NCI-H748 (cell line): ENCODE results near the gene NDUFB8.

ENCODE experiments used
- DNase-seq: peaks from one replicate; lab custom pipeline; 2025; ENCODE audit not compliant: unreplicated experiment; lab: John Stamatoyannopoulos, UW

Gene NDUFB8

DNA sequence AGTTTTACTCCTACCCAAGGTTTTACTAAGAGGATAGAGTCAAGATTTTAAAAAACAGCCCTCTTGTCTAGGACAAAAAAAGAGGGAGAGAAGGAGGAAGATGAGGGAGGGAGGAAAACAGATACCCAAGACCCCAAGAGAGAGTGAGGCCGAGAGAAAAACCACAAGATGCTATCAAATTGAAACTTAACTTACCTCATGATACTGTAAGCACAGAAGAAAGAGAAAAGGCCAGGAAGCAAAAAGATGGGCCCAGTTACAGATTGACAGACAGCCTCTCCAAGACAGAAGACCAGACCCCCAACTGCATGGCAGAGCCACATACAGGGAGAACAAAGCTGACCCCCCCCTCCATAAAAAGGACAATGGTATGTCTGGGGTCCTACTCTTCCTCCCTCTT is 21.4 kb downstream of the NDUFB8 start:
- DNase-seq, result no peak

DNA sequence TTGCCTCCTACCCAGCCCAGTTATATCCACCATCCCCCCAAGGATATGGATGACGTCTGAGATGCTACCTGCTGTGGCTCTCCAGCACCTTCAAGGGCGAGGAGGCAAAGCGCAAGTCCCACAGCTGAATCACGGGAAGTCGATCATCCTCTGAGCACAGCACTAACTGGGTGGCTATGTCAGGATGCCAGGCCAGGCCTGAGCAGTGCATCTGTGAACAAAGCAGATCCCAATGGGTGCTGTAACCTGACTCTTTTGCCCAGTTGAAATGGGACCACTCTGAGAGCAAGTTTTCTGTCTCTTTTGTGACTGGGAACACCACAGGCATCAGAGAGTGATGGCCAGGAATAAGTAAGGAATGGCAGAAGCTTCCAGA is 22.3 kb downstream of the NDUFB8 start:
- no peak for DNase-seq

DNA sequence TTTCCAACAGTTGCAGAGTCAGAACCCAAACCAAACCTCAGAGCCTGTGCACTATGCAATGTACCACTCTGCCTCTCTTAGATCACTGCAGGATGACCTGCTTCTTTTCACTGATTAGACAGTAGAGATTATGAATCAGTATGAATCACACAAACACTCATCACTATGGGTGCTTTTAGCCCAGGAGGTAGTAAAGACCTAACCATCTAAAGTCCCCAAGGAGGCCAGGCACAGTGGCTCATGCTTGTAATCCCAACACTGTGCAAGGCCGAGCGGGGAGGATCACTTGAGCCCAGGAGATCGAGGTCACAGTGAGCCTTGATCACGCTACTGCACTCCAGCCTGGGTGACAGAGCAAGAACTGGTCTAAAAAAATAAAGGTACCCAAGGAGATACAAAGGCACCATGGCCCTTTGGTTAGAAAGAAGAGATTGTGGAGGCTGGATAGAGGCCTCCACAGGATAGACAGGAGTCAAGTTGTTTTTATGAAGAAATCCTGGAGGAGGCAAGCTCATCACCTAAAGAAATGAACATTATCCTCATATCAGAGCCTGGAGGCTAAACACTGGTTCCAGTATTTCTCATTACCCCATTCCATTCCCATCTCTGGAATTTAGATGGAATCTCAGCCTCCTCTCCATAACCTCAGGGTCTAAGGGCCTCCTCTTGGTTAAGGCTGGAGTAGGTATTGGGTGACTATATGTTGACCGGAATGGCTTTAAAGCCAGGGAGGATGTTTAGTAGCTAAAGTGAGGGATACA is 22.9 kb downstream of the NDUFB8 start:
- no peak for DNase-seq

DNA sequence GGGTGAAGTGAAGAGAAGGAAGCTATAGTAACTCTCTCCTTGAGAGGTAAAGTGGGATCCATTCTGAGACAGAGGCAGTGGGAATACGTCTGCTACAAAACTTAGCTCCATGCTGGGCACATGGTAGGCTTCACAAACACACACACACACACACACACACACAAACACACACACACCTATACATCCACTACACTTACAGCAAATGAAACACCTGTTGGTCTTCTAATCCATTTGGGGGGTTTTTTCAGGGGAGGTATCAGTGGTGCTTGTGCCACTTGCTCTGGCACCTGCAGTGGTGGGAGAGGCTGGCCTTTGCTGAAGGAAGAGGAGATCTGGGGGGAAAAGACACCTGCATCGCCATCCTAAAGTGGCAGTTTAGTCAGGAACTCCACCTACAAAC is 24.5 kb downstream of the NDUFB8 start:
- DNase-seq, result no peak

DNA sequence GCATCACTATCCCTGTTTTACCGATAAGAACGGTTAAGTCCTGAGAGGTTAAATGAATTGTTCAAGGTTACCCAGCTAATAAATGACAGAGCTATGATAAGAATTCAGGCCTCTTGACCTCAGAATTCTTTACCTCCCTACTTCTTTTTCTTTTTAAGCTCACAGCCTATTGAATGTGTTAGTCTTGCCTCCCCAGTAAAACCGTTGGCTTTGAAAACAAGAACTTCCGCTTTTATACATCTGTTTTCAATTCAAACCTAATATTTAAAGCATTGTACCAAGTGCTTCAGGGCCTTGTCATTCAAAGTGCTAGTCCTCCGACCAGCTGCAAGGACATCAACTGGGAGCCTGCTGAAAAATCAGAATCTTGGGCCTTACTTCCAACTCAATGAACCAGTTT is 25.6 kb downstream of the NDUFB8 start:
- DNase-seq, result no peak

DNA sequence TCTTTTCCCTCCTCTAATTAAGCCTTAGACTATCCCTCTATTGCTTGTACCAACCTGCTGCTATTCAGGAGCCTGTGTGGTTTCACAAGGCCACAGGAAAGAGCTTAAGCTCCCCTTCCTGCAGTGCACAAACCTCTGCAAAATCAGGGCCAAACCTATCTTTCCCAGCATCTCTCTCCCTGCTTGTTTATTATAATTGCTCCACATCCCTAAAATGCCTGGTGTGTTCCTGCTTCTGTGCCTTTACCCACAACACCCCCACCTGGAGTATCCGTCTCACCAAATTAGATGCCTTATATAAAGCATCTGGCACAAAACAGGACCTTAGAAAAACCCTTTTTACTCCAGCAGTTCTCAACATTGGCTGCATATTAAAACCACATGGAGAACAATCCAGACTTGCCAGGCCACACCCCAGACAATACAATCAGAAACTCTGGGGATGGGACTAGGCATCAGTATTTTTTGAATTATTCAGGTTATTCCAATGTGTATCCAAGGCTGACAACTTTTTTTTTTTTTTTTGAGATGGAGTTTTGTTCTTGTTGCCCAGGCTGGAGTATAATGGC is 26.7 kb downstream of the NDUFB8 start:
- DNase-seq, result no peak

DNA sequence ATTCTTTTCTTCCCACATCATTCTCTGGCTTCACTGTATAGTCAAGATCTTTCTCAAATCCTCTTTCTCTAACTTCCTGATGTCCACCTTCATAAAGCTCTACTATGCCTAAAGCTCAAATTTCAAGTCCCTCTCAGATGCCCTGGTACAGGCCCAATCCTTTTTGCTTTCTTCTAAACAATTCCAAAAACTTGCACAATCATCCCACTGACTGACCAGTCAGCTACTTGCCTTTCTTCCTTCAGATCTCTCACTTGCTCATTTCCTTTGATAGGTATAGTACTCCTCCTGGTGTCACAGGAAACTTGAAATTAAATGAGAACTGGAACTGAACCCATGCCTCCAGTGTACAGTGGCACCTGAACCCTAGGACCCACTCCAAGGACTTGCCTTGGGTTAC is 28.2 kb downstream of the NDUFB8 start:
- no peak for DNase-seq

DNA sequence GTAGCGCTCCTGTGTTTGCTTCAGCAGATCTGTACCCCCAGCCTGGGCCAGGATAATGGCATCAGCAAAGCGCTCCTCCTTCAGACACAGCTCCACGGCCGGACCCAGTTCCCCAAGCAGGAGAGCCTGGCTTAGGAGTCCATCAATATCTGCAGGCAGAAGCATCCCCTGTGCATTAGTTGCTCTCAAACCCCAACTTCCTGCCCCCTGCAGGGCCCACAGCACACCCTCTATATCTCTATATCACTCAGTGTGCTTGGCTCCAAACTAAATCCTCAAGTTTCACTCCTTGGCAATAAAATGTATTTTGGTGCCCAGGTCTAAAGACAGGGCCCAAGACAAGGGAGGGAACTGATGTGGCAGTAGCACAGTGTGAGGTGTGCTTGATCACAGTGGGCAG is 31.6 kb downstream of the NDUFB8 start:
- no peak for DNase-seq

DNA sequence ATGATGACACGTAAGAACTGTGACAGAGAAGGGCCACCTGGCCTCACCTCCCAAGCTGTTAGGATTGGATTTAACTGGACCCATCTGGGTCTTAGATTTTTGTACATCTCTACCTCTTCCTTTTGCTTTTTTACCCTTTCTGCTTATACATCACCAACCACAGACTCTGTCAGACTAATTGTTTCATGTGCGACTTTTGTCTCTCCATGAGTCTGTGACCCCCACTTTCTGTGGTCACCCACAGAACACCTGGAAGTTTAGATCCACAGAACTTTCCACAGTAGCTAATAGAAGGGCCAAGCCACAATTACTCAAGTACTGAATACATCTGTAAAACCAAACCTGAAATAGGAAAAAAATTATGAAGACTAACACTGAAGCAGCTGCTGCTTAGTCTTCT is 33.1 kb downstream of the NDUFB8 start:
- DNase-seq, result no peak

DNA sequence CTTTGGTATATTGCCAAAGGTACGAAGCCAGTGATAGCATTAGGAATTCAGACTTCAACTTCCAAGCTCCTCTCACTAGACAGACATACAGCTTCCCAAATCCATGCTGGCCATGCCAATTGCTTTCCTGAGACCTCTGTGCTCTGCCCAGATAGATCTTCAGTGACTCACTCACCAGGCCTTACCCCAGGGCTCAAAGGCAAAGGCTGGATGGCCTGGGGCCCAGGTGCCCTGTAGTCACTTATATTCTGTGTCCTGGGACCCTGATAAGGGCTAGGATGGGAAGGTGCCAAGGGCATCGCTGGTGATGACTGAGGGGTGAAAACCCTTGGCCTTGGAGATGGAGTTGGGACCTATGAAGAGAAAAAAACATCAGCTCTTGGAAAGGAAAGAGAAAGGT is 39.1 kb downstream of the NDUFB8 start:
- no peak for DNase-seq

DNA sequence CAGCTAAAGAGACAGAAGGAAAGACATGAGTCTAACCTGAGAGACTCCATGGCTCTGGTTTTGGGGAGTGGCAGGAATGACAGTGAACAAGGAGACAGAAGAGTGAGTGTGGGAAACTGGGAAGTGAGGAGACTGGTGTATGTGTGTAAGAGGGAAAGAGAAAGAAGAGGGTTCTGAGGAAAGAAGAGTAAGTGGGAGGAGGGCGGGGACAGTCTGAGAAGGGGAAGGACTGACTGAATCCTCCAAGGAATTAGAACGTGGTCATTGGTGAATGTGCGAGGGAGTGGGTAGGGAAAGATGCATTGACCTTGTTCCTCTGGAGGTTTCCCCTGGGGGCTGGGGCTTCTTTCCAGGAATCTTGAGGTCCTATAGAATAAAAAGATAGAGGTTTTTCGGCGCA is 40.3 kb downstream of the NDUFB8 start:
- no peak for DNase-seq

DNA sequence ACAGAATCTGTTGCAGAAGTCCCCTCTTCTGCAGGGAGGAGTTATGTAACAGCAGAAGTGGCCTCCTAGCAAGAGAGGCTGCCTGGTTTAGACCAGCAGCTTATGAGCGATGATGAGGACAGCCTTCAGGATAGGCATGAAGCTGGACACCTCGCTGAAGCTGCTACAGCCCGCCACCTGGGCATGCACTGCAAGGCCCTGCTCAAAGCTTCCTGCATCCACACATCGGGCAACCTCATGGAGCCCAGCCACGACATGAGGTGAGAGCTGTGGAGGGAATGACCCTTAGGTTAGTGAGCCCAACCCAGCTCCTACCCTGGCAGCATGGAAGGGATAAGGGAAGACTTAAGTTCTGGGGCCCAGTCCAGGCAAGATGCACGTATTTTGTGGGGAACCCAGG is 42.1 kb downstream of the NDUFB8 start:
- no peak for DNase-seq

DNA sequence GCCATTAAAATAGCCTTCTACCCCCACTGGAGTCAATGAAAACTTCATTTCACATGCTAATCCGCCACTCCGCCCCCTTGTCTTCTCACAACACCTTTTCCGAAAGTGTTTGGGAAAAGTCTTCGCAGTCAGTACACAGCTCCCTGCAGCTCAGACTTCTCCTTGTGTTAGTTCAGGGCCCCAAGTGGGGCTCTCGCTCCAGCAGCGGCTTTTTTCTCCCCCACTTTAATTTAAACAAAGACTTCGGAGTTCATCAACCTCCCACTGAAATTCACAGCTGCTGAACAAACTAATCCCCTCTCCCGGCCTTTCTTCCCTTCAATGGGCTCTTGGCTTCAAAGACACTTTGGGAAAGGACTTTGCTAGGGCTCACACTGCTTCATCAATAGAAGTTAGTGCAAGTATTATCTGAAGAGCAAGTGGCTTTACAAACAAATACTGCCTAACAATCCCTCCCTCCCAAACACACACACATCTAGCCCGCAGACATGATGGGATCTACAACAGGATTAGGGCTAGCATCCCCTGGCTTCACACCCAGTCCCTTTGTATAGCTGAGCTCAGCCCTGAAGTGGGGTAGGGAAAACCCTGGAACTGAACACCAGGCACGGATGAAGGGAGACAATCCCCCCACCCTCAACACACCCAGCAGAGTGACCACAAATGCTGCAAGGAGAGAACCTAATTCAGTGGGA is 43.7 kb downstream of the NDUFB8 start:
- DNase-seq, result no peak

DNA sequence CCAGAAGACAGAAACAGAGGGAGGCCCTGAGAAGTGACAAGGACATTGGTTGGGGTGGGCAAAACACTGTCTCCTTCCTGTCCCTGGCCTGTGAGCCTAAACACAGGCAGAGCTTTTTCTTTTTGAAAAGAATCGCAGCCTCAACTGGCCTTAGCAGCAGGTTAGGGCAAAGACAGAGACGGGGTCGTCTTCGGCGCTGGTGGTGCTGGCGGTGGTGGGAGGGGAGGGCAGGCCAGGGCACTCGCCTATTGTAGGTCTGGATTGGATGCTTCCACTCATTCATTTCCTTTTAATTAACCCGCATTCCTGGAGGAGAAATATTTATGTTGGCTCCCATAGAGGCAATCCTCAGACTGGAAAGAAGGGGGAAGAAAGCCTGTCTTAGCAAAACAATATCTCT is 44.3 kb downstream of the NDUFB8 start:
- DNase-seq, result no peak

DNA sequence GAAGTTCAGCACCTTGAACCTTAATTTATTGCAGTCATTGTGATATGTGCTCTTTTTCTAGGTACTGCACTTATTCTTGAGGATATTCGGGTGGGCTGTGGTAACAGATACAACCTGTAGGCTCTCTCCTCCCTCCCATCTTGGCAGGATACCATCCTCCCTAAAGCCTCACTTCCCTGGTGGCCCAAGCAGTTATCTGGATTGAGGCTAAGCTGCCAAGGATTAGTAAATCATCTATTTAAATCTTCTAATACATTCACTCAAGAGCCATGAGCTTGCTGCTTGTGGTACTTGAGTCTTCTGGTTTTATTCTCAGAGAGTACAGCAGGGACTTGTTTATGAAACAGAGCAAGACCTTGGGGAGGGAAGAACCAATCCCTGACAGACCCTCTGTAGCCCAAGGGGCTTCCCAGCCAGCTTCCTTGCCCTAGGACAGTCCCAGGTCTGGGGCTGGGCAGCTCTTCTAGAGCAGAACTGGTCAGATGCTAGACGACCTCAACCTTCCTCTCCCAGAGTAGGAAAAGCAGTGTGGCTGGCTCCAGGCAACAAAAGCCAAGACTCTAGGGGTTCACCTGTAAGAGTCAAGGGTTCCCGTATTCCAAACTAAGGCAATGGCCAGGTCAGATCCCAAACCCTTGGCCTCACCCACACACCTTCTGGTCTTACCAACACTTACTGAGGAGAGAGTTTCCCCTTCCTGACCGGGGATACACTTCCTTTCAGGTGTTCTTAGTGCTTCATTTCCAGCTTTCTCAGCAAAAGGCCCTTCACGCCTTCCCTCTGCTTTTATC is 45.6 kb downstream of the NDUFB8 start:
- DNase-seq, result no peak

DNA sequence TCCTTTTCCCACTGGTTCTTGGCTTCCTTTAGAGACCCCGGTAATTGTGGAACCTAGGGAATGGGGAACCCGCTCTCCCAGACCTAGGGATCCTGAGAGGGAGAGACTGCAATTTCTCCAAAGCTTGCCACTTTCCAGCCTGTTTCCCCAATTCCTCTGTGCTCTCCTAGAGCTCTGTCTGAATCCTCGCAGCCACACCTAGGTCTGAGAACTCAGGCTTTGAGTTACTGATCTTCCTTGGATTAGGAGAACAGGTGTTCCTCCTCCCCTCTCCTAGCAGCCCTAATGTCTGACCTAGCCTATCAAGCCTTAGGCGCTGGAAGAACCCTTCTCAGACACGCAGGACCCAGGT is 46.9 kb downstream of the NDUFB8 start:
- no peak for DNase-seq

DNA sequence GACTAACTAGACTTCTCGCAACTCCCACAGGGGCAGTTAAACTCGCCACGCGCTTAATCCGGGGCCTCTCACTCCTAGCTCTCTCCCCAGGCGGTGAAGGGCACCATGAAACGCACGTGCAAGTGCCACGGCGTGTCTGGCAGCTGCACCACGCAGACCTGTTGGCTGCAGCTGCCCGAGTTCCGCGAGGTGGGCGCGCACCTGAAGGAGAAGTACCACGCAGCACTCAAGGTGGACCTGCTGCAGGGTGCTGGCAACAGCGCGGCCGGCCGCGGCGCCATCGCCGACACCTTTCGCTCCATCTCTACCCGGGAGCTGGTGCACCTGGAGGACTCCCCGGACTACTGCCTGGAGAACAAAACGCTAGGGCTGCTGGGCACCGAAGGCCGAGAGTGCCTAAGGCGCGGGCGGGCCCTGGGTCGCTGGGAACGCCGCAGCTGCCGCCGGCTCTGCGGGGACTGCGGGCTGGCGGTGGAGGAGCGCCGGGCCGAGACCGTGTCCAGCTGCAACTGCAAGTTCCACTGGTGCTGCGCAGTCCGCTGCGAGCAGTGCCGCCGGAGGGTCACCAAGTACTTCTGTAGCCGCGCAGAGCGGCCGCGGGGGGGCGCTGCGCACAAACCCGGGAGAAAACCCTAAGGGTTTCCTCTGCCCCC is 47.4 kb downstream of the NDUFB8 start:
- peak; percentile 84 for DNase-seq

DNA sequence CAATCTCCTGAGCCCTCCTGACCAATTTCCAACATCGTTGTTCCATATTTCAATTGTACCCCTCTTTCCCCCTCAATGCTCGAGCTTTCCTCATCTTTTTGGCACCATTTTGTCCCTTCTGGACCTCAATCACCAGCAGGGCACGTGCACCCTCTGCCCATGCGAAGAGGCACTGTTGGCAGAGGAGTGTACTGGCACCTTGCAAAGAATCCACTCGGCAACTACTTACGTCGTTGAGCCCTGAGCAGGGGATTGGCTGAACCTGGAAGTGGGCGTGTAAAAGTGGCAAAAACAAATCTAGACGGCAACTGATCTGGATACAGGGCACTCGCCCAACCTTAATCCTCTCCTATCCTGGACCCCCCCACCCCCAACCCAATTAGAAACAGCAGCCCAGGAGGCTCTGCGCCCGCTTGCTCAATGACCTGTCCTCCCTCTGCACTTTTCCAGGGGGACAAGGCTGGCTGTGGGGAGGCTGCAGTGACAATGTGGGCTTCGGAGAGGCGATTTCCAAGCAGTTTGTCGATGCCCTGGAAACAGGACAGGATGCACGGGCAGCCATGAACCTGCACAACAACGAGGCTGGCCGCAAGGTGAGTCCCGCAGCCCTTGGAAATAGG is 48.1 kb downstream of the NDUFB8 start:
- DNase-seq, result peak; percentile 81

DNA sequence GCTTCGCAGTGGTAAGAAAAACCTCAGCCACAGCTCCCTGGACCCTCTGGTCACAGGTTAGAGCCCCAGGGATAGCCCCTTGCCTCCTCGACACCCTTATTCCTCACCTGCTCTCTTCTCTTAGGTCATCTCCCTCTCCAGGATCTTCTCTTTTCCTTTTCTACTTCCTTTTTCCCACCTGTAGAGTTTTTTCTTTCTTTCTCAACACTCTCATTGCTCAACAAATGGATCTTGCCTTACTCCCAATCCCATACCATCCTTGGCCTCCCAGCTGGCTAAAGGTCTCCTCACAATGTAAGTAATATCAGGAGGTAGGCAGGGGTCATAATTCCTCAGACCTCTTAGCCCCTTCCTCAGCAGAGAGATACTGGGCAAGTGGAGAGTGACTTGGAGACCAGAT is 49.7 kb downstream of the NDUFB8 start:
- DNase-seq, result no peak

DNA sequence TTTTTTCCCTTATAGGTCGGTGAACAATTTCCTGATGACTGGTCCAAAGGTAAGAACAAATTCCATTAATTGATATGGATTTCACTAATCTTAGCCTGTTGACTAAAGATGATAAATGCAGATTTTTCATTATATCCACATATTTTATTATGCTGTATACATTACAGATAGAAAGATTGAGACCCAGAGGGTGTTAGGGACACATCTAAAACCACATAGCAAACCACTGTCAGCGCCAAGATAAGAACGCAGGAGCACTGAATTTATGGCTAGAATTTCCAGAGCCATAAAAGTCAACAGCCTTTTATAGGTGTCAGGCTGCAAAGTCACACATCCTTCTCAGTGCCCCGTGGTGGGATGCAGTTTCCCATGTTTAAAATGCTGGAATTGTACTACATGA is 50.6 kb downstream of the NDUFB8 start:
- DNase-seq, result no peak

DNA sequence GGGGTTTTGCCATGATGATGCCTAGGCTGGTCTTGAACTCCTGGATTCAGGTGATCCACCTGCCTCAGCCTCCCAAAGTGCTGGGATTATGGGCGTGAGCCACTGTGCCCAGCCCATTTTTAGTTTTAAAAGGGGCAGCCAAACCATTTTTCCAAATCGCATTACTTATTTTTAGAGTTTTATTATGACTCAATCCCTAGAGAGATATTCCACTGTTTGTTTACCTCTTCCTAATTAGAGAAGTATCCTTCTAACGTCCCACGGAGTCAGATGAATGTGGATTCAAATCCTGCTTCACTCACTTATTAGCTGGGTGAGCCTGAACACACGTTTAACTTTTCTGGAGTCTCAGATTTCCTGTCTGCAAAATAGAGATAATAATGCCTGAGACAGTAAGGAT is 51.7 kb downstream of the NDUFB8 start:
- DNase-seq, result no peak
